Stimulated activated CD4-positive, alpha-beta T cell treated with anti-CD3 and anti-CD28 coated beads, Interleukin-1b, Interleukin-23, amount 100 ng/mL, for 24 hours (primary cell): ENCODE measurements around the gene SLC22A2.

ENCODE experiments used
- DNase-seq, 4 experiments: peaks; one replicate each; pipeline ENCODE4 v3.0.0-alpha.2; 2020; ENCODE audit warnings: low read depth in 4 of 4, low spot score in 1 of 4

SLC22A2 gene

GRCh38 chr6:160274871-160275510 lies 16.4 kb upstream of the SLC22A2 start:
- no peak for DNase-seq

DNA sequence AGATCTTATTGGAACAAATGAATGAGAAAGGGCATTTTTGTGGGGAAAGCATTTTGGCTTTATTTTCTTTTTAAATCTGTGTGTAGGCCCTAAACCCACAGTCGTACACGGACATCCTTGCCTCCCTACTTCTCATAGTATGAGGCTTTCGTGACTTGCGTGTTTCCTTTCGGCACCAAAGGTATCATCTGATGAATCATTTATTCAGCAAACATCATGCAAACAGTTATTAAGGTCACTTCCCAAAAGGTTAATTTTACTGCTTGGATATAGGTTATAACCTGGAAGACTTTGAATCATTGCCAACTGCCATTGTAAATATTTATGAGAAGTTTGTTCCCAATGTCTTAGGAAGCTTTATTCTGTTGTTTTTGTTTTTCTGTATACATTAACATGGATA lies 15.1 kb upstream of the SLC22A2 start:
- no peak for DNase-seq

GRCh38 chr6:160273196-160273595 lies 14.6 kb upstream of the SLC22A2 start:
- no peak for DNase-seq

DNA sequence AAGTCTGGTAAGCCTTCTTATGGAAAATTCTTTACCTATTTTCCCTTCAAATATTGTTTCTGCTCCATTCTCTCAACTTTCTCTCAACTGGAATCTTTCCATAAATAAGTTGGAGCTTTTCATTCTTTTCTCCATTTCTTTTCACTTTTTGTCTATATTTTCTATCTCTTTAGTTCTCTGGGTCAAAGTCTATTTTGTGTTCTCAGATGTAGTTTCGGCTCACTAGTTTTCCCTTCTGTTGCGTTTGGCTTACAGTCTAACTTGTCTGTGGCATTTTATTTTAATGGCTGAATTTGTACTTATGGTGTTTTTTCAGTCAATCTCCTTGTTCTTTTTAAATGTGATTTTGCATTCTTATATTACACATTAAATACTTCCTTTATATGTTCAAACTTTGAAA lies 14.1 kb upstream of the SLC22A2 start:
- DNase-seq, result no peak

DNA sequence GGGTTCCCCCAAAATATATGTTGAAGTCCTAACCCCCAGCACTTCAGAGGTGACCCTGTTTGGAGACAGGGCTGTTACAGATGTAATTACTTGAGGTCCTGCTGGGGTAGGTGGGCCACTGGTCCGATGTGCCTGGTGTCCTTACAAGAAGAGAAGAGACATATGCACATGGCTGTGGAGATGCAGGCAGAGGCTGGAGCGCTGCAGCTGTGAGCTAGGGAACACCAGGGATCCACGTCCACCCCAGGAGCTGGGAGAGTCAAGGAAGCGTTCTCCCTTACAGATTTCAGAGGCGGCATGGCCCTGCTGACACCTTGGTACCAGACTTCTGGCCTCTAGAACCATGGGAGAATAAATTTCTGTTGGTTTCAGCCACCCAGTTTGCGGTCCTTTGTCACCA lies 11.7 kb upstream of the SLC22A2 start:
- DNase-seq, result no peak

DNA sequence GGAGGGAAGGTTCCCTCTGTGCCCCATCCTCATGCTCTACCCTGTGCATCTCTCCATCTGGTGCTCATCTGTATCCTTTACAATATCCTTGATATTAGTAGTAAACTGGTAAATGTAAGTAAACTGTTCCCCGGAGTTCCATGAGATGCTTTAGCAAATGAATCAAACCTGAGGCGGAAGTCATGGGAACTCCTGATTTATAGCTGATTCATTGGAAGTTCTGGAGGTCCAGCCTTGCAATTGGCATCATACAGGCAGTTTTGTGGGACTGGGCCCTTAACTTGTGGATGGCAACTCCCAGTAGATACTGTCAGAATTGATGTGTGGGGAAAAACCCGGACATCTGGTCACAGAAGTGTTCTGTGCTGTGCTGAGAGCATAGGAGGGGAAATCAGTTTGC lies 11.2 kb upstream of the SLC22A2 start:
- no peak for DNase-seq

- no peak for DNase-seq
Observed at GRCh38 chr6:160269023-160269521, 10.5 kb upstream of the SLC22A2 start.

GRCh38 chr6:160267102-160267501 lies 8.5 kb upstream of the SLC22A2 start:
- no peak for DNase-seq

DNA sequence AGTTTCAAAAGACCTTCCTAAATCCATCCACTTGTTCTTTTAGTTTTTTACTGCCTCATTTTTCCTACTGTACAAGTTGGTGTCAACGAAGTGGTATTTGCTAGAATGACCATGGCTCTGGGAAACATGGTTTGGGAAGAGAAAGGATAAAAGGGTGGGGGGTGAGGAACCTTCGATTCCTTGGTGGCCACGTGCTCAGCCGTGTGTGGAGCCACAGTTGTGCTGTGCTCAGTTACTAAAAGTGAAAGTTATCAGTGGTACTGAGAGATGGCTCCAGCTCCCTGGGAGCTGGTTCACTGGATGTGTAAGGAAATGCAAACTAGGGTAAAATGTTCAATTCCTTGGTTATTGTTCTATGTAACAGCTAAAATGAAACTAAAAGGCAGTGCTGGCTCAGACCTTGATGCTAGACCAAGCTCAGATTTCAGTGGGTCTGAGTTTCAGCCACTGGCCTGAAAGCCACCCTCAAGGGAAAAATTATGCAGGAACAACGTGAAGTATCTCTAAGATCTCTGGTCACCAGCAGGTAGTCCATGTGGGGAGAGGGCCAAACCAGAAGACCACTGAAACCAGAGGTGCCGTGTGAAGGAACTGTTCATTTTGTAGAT lies 7.4 kb upstream of the SLC22A2 start:
- DNase-seq, result no peak

DNA sequence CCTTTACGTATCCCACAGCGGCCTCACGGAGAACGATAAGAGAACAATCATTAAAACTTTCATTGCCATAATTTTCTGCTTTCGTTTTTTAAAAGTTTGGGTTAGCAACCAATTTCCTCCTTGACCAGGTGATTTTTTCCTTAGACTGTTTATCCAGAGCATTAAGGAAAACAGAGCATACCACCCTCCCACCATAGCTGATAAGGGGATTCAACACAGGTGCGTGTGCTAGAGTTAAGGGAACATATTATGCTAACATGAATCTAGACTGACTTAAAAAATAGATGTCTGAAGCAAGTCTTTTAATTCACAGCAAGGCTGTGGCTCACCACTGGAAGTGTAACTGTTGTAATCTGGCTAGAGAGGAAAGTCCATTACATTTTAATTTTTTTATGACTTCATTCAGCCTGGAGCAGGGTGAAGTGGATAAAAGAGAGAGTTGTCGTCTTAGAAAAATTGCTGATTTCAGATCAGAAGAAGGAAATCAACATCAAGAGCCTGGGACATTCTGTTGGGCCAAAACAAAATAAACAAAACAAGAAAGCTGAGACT lies 5.5 kb upstream of the SLC22A2 start:
- no peak for DNase-seq

DNA sequence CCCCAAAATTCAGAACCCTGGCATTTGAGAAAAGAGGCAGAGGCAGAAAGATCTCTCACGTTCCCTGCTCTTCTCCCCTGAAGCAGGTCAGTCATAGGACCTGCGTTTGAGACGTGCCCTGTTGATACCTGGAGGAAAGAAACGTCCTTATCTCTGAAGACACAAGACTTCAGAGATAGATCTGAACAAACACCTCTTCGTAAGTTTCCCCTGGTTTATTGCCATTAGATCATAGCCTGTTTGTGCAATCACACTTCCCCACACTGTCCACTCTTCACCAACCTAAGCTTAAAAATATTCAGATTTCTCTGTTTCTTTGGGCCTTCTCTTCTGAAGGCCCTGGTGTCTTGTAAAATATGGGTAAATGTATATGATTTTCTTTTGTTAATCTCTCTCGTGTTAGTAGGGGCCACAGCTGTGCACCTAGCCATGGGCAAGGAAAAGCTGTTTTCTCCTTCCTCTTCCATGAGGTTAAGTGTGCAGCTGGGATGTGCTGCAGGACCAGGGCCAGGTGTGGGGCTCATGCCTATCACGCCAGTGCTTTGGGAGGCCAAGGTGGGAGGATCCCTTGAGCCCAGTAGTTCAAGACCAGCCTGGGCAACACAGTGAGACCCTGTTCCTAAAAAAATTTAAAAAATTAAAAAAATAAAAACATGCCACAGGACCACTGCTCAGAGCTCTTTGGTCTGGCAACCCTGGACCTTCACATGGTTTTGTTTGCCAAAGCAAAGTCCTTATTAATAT lies 4.7 kb upstream of the SLC22A2 start:
- no peak for DNase-seq

- DNase-seq, result no peak
Observed at GRCh38 chr6:160261991-160262680, 3.5 kb upstream of the SLC22A2 start.

GRCh38 chr6:160260803-160261450 lies 2.3 kb upstream of the SLC22A2 start:
- no peak for DNase-seq

- no peak for DNase-seq
Observed at GRCh38 chr6:160260367-160260766, 1.7 kb upstream of the SLC22A2 start.

DNA sequence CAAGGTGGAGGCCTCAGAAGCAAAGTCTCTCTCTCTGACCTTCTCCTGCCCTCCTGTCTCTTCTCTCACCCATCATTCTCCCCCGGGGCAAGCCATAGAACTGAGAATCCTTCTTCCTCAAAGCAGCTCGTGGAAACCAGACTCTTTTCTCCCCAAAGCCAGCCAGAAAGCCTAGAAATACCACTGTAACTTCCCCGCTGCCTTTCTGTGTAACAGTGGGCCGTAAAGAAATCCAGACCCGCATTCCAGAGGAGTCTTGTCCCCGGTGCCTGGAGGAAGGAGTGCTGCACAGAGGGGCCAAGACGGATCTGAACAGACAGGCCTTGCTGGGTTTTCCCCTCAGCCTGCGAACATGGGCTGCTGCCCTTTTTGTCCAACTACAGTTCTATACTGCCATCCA lies 977 bp upstream of the SLC22A2 start:
- DNase-seq, result no peak

- no peak for DNase-seq
Observed at GRCh38 chr6:160259143-160259425, 463 bp upstream of the SLC22A2 start.

DNA sequence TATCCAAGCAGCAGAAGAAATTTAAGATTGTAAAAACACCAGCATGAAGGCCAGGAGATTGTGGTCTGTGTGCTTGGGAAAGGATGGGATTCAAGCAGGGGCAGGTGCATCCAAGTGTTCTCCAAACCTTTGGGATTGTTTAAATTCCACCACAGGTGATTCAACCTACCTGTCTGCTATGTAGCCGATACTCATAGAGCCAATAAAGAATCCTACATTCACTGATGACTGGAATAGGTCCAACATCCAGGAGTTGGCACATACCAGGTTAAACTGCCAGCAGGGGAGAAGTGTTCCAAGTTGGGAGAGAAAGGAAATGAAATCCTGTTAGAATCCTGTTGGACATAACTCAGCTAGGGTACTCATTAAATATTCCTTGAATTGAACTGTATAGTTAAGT lies 2.2 kb downstream of the SLC22A2 start:
- DNase-seq, result no peak

GRCh38 chr6:160254467-160255312 lies 3.9 kb downstream of the SLC22A2 start:
- no peak for DNase-seq

DNA sequence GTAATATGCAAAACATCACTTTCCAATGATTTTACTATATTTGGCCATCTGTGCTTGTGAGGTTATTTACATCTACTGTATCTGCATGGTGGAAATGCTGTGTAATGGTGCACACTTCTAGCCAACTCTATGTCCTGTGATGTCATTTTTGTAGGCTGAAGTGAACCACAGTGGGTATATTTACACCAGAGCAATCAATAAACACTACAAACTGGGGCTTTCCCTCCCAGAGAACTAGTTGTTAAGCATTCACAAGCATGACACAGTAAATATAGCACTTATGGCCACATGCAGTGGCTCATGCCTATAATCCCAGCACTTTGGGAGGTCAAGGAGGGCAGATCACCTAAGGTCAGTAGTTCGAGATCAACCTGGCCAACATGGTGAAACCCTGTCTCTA lies 4.9 kb downstream of the SLC22A2 start:
- DNase-seq, result no peak

- DNase-seq, result no peak
Observed at GRCh38 chr6:160253292-160253691, 5.3 kb downstream of the SLC22A2 start.
